ENCODE results near the gene ADIPOR2.

- TF ChIP-seq POLR2A (IDR thresholded peaks at IDR 0.05) (no peak), CTCF (IDR thresholded peaks at IDR 0.05) (no peak)
Measured at GRCh38 chr12:1816730-1817348, 126.0 kb downstream of the ADIPOR2 start.

All from testis (tissue), 2 donors.